Hematopoietic multipotent progenitor cell treated with erythropoietin and hydrocortisone succinate and interleukin-3 and kit ligand, for 15 days (in vitro differentiated cells): Measurements from ENCODE around the gene SMG1.

ENCODE experiments used
- DNase-seq: peaks from one replicate; pipeline ENCODE4 v3.0.0-alpha.2; 2015; ENCODE audit warnings: low spot score

SMG1 gene

GRCh38 chr16:18852647-18853046 lies 73.6 kb downstream of the SMG1 start:
- DNase-seq, result no peak

GRCh38 chr16:18846416-18846815 lies 79.8 kb downstream of the SMG1 start:
- DNase-seq, result no peak

GRCh38 chr16:18842565-18842964 lies 83.6 kb downstream of the SMG1 start:
- no peak for DNase-seq

- no peak for DNase-seq
Observed at GRCh38 chr16:18841833-18842525, 84.2 kb downstream of the SMG1 start.

- DNase-seq, result no peak
Observed at GRCh38 chr16:18839555-18839954, 86.7 kb downstream of the SMG1 start.

GRCh38 chr16:18836702-18837101 lies 89.5 kb downstream of the SMG1 start:
- DNase-seq, result no peak

- no peak for DNase-seq
Observed at GRCh38 chr16:18834864-18835263, 91.3 kb downstream of the SMG1 start.

GRCh38 chr16:18833707-18834505 lies 92.3 kb downstream of the SMG1 start:
- no peak for DNase-seq

- DNase-seq, result no peak
Observed at GRCh38 chr16:18832613-18833012, 93.6 kb downstream of the SMG1 start.

- DNase-seq, result no peak
Observed at GRCh38 chr16:18832006-18832405, 94.2 kb downstream of the SMG1 start.

- DNase-seq, result no peak
Observed at GRCh38 chr16:18829251-18829650, 97.0 kb downstream of the SMG1 start.

GRCh38 chr16:18827890-18828289 lies 98.3 kb downstream of the SMG1 start:
- no peak for DNase-seq

GRCh38 chr16:18816286-18816685 lies 109.9 kb downstream of the SMG1 start:
- DNase-seq, result no peak

GRCh38 chr16:18811925-18812324 lies 114.3 kb downstream of the SMG1 start:
- DNase-seq, result no peak

GRCh38 chr16:18809165-18809564 lies 117.0 kb downstream of the SMG1 start:
- no peak for DNase-seq

GRCh38 chr16:18805257-18805773 lies 120.9 kb downstream of the SMG1 start:
- DNase-seq, result no peak

GRCh38 chr16:18804540-18804939 lies 121.7 kb downstream of the SMG1 start:
- no peak for DNase-seq

- no peak for DNase-seq
Observed at GRCh38 chr16:18803569-18804462, 122.4 kb downstream of the SMG1 start.

- no peak for DNase-seq
Observed at GRCh38 chr16:18802767-18803343, 123.4 kb downstream of the SMG1 start.

GRCh38 chr16:18801145-18801972 lies 124.8 kb downstream of the SMG1 start, which contains the start of gene ARL6IP1:
ARL6IP1 (minus strand) TSS chr16:18801549; CDS start chr16:18801466, 83 bp downstream.
- peak; percentile 100 for DNase-seq

- DNase-seq, result no peak
Observed at GRCh38 chr16:18800775-18801144, 125.4 kb downstream of the SMG1 start.
